HepG2 (cell line): ENCODE results near the gene NCS1.

Experiments used
- CREM ChIP-seq, 2 experiments: sonication (generic) in 1 of 2; formaldehyde crosslinking in 1 of 2; IDR thresholded peaks; 2 replicates each; pipeline versions ENCODE4 v1.4.0 to v1.6.1; 2016 to 2020; ENCODE audit warnings: antibody characterized with exemption in 1 of 2, mild to moderate bottlenecking in 1 of 2, missing genetic modification reagents in 1 of 2
- ELF3 ChIP-seq: IDR thresholded peaks from 2 replicates; pipeline ENCODE4 v1.6.1; 2016; ENCODE audit warnings: missing genetic modification reagents, missing compliant biosample characterization
- PATZ1 ChIP-seq: sonication (generic); formaldehyde crosslinking; IDR thresholded peaks from 2 replicates; pipeline ENCODE4 v1.4.0; 2020; ENCODE audit warnings: missing genetic modification reagents
- POLR2AphosphoS5 ChIP-seq: IDR thresholded peaks from 2 replicates; pipeline ENCODE4 v1.6.1; 2012; ENCODE audit warnings: low read depth, low read length
- XRCC5 ChIP-seq: fragments of 200-400 bp; formaldehyde crosslinking; optimal IDR thresholded peaks from 2 replicates; pipeline ENCODE3; 2017; ENCODE audit warnings: mild to moderate bottlenecking, low read length
- ZBTB40 ChIP-seq, 2 experiments: fragments of 450-650 bp in 1 of 2; sonication (generic) in 1 of 2; formaldehyde crosslinking in 1 of 2; IDR thresholded peaks; 2 replicates each; pipeline versions ENCODE4 v1.6.1 to v1.8.0; 2016 to 2022; ENCODE audit warnings: antibody characterized with exemption in 1 of 2, mild to moderate bottlenecking in 1 of 2, missing genetic modification reagents in 1 of 2
- ZNF446 ChIP-seq: sonication (generic); formaldehyde crosslinking; IDR thresholded peaks from 2 replicates; pipeline ENCODE4 v1.5.0; 2020; ENCODE audit warnings: mild to moderate bottlenecking, missing genetic modification reagents
- TF ChIP-seq, protein P1 (sequence below): sonication (generic); formaldehyde crosslinking; IDR thresholded peaks from 2 replicates; pipeline ENCODE4 v1.5.0; 2020; ENCODE audit warnings: mild to moderate bottlenecking, missing genetic modification reagents, moderate library complexity

- TF ChIP-seq, protein P1, sequence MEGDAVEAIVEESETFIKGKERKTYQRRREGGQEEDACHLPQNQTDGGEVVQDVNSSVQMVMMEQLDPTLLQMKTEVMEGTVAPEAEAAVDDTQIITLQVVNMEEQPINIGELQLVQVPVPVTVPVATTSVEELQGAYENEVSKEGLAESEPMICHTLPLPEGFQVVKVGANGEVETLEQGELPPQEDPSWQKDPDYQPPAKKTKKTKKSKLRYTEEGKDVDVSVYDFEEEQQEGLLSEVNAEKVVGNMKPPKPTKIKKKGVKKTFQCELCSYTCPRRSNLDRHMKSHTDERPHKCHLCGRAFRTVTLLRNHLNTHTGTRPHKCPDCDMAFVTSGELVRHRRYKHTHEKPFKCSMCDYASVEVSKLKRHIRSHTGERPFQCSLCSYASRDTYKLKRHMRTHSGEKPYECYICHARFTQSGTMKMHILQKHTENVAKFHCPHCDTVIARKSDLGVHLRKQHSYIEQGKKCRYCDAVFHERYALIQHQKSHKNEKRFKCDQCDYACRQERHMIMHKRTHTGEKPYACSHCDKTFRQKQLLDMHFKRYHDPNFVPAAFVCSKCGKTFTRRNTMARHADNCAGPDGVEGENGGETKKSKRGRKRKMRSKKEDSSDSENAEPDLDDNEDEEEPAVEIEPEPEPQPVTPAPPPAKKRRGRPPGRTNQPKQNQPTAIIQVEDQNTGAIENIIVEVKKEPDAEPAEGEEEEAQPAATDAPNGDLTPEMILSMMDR (CRISPR knock-in tag): no peak
- TF ChIP-seq XRCC5 (no peak), ZNF446 (CRISPR knock-in tag) (no peak), POLR2AphosphoS5 (no peak), ZBTB40 (IDR thresholded peaks at IDR 0.05) (no peak), ZBTB40 (CRISPR knock-in tag; IDR thresholded peaks at IDR 0.05) (no peak), ELF3 (peak; percentile 70; the same call in 1 of the 2 replicates), PATZ1 (CRISPR knock-in tag) (no peak), CREM (IDR thresholded peaks at IDR 0.05) (peak; percentile 62; the same call in 1 of the 2 replicates), CREM (CRISPR knock-in tag; IDR thresholded peaks at IDR 0.05) (no peak)
Observed at GRCh38 chr9:130240410-130241197, 68.4 kb downstream of the NCS1 start.
